Measurements from ENCODE around the gene EN2.

EN2 gene

GRCh38 chr7:155469311-155470185 lies 11.6 kb downstream of the EN2 start:
- Histone ChIP-seq H3K4me3 (ENCODE audit: low read length) (no peak overlapping the region), H3K27me3 (ENCODE audit: insufficient read depth, low read length) (peaks cover 100% of the 10 kb centered on the region), H3K27ac (ENCODE audit: low read length) (no peak overlapping the region)

DNA sequence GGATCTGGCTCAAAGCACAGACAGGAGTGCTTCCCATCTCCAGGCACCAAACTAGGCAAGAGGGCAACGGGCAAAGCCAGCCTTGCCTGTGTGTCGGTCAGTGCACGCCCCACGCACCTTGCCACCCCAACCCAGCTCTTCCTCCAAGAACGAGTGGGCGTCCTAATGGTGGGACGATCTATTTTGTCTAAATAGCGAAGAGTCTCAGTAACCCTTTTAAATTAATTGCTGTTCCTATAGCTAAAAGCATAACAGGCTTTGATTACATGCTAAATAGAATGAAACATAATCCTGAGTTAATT lies 12.2 kb downstream of the EN2 start:
- Histone ChIP-seq H3K27ac (ENCODE audit: low read length) (no peak overlapping the region), H3K4me1 (ENCODE audit: insufficient read depth, low read length) (peaks cover 25% of the 10 kb centered on the region), H3K4me3 (ENCODE audit: low read length) (no peak overlapping the region), H3K27me3 (ENCODE audit: insufficient read depth, low read length) (peaks cover 100% of the 10 kb centered on the region), H3K36me3 (ENCODE audit: insufficient read depth, low read depth, low read length) (no peaks in the 10 kb centered on the region), H3K9ac (ENCODE audit: low read depth, low read length) (no peak overlapping the region), H3K9me3 (ENCODE audit: insufficient read depth, low read depth, low read length) (peaks cover 3% of the 10 kb centered on the region)

More at GRCh38 chr7:155469311-155470185, 11.6 kb downstream of the EN2 start:
- no peaks in the 10 kb centered on the region for H3K36me3 ChIP-seq (ENCODE audit: insufficient read depth, low read depth, low read length)
- peaks cover 25% of the 10 kb centered on the region for H3K4me1 ChIP-seq (ENCODE audit: insufficient read depth, low read length)
- peaks cover 3% of the 10 kb centered on the region for H3K9me3 ChIP-seq (ENCODE audit: insufficient read depth, low read depth, low read length)
- no peak overlapping the region for H3K9ac ChIP-seq (ENCODE audit: low read depth, low read length)

DNA sequence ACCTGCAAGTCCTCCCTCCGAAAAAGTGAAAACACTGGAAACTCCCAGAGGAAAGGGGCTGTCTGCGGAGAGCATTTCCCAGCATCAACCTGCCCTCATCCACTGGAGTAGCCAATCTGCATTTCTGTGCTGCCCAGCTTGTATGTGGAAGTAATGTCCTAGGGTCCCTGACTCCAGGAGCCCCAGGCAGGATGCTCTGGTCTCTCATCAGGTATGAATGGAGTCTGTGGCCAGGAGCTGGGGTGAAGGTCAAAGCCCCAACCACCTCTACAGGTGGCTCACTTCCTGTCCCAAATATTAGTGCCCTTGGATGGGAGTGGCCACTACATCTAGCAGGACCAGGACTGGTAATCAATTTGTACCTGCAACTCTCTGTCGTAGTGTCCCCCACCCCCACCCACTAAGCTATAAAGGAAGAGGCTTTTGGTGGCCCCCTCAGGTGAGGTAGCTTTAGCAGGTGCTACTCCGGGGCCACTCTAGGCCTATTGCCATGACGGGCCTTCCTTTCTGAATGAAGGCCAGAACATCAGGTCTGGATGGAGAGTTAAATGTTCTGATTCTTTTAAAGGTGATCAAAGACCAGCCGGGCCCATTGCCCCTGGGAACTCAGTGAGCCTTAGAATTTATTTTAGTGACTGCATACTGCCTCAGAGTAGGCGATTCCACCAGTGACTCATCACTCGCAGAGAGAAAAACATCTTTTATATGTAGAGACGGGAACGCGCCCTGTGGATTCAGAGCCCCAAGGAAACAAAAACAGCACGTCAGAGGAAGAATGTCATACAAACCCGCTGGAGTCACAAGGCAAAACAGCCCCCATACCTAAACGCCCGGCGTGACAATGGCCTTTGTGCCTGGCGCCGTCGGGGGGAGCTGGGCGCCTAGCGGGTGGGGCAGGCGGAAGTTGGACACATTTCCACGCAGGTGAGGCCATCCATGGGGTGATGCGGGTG lies 13.0 kb downstream of the EN2 start:
- H3K4me3 ChIP-seq (ENCODE audit: low read length): no peak overlapping the region
- H3K27me3 ChIP-seq (ENCODE audit: insufficient read depth, low read length): peaks cover 100% of the 10 kb centered on the region
- peaks cover 25% of the 10 kb centered on the region for H3K4me1 ChIP-seq (ENCODE audit: insufficient read depth, low read length)
- peaks cover under 1% of the 10 kb centered on the region for H3K9me3 ChIP-seq (ENCODE audit: insufficient read depth, low read depth, low read length)
- H3K9ac ChIP-seq (ENCODE audit: low read depth, low read length): no peak overlapping the region
- H3K27ac ChIP-seq (ENCODE audit: low read length): no peak overlapping the region
- no peaks in the 10 kb centered on the region for H3K36me3 ChIP-seq (ENCODE audit: insufficient read depth, low read depth, low read length)

GRCh38 chr7:155471718-155472117 lies 13.8 kb downstream of the EN2 start:
- H3K36me3 ChIP-seq (ENCODE audit: insufficient read depth, low read depth, low read length): no peaks in the 10 kb centered on the region

DNA sequence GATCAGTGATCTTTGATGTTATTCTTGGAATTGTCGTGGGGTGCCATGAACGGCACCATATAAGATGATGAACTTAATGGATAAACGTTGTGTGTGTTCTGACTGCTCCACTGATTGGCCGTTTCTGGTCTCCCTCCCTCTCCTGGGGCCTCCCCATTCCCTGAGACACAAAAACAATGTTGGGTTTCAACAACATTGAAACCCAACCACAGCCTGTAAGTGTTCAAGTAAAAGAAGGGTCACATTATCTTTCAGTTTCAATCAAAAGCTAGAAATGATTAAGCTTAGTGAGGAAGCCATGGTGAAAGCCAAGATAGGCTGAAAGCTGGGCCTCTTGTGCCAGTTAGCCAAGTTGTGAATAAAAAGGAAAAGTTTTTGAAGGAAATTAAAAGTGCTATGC lies 19.5 kb downstream of the EN2 start:
- Histone ChIP-seq H3K4me1 (ENCODE audit: insufficient read depth, low read length) (peaks cover 6% of the 10 kb centered on the region; the same call in 1 of the 2 replicates), H3K36me3 (ENCODE audit: insufficient read depth, low read depth, low read length) (no peaks in the 10 kb centered on the region), H3K9ac (ENCODE audit: low read depth, low read length) (no peak overlapping the region), H3K27me3 (ENCODE audit: insufficient read depth, low read length) (peaks cover 85% of the 10 kb centered on the region), H3K27ac (ENCODE audit: low read length) (no peak overlapping the region), H3K4me3 (ENCODE audit: low read length) (no peak overlapping the region), H3K9me3 (ENCODE audit: insufficient read depth, low read depth, low read length) (no peaks in the 10 kb centered on the region)

More at GRCh38 chr7:155471718-155472117, 13.8 kb downstream of the EN2 start:
- Histone ChIP-seq H3K4me1 (ENCODE audit: insufficient read depth, low read length) (peaks cover 25% of the 10 kb centered on the region), H3K9ac (ENCODE audit: low read depth, low read length) (no peak overlapping the region), H3K4me3 (ENCODE audit: low read length) (no peak overlapping the region), H3K27ac (ENCODE audit: low read length) (no peak overlapping the region), H3K27me3 (ENCODE audit: insufficient read depth, low read length) (peaks cover 100% of the 10 kb centered on the region), H3K9me3 (ENCODE audit: insufficient read depth, low read depth, low read length) (no peaks in the 10 kb centered on the region; the same call in none of the 2 replicates)

- Histone ChIP-seq H3K27me3 (ENCODE audit: insufficient read depth, low read length) (peaks cover 77% of the 10 kb centered on the region), H3K9me3 (ENCODE audit: insufficient read depth, low read depth, low read length) (no peaks in the 10 kb centered on the region), H3K4me3 (ENCODE audit: low read length) (no peak overlapping the region), H3K36me3 (ENCODE audit: insufficient read depth, low read depth, low read length) (no peaks in the 10 kb centered on the region), H3K27ac (ENCODE audit: low read length) (no peak overlapping the region), H3K4me1 (ENCODE audit: insufficient read depth, low read length) (peaks cover 8% of the 10 kb centered on the region; the same call in 1 of the 2 replicates), H3K9ac (ENCODE audit: low read depth, low read length) (no peak overlapping the region)
Observed at GRCh38 chr7:155481764-155482163, 23.8 kb downstream of the EN2 start.

DNA sequence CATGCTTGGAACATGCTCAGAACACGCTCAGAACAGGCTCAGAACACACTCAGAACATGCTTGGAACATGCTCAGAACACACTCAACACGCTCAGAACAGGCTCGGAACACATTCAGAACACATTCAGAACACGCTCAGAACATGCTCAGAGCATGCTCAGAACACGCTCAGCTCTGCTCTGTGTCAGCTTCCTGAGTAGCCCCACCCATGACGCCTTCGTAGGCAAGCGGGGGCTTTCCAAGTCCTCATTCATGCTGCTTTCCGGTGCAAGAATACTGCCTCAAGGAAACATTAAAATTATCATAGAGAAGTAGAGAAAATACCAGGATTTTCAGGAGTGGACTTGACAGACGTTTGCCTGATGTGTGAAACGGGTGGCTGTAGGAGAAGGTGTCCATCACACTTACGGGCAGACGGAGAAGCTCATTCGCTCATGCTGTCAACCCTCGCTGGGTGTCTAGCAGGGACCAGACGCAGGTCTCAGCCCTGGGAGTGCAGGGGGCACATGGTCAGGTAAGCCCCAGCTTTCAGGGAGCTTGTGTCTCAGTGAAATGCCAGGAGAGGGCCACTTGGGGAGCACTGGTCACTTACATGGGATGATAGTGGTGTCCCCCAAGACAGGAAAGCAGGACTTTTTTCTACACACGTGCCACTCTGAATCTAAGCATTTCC lies 24.7 kb downstream of the EN2 start:
- H3K4me1 ChIP-seq (ENCODE audit: insufficient read depth, low read length): peaks cover 8% of the 10 kb centered on the region; the same call in 1 of the 2 replicates
- no peaks in the 10 kb centered on the region for H3K36me3 ChIP-seq (ENCODE audit: insufficient read depth, low read depth, low read length)
- H3K27me3 ChIP-seq (ENCODE audit: insufficient read depth, low read length): peaks cover 77% of the 10 kb centered on the region
- H3K27ac ChIP-seq (ENCODE audit: low read length): no peak overlapping the region
- H3K9me3 ChIP-seq (ENCODE audit: insufficient read depth, low read depth, low read length): no peaks in the 10 kb centered on the region
- H3K9ac ChIP-seq (ENCODE audit: low read depth, low read length): no peak overlapping the region
- peak overlapping the region; percentile 21; the same call in 1 of the 2 replicates for H3K4me3 ChIP-seq (ENCODE audit: low read length)

- Histone ChIP-seq H3K4me1 (ENCODE audit: insufficient read depth, low read length) (peaks cover 8% of the 10 kb centered on the region; the same call in 1 of the 2 replicates), H3K27ac (ENCODE audit: low read length) (no peak overlapping the region), H3K9me3 (ENCODE audit: insufficient read depth, low read depth, low read length) (no peaks in the 10 kb centered on the region), H3K4me3 (ENCODE audit: low read length) (peak overlapping the region; percentile 21; the same call in 1 of the 2 replicates), H3K36me3 (ENCODE audit: insufficient read depth, low read depth, low read length) (no peaks in the 10 kb centered on the region), H3K9ac (ENCODE audit: low read depth, low read length) (no peak overlapping the region), H3K27me3 (ENCODE audit: insufficient read depth, low read length) (peaks cover 77% of the 10 kb centered on the region)
Observed at GRCh38 chr7:155483245-155483644, 25.3 kb downstream of the EN2 start.

DNA sequence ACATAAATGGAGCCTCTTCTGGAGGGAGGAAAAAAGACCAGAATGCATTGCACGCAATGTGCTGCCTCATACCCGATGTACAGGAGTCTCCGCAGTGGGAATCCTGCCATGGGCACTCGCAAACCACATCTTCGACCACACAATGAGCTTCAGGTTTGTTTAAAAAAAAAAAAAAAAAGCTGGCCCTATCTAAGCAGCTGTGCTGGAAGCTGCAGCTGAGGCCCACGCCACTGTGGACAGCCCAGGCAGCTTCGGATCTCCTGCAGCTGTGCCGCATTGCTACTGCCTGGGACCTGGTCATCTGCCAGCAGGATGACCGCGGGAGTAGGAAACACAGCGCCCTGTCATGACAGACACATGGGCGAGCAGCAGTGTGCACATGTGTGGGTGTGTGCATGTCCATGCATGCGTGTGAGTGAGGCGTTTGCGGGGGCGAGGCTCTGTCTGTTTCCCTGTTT lies 26.0 kb downstream of the EN2 start:
- Histone ChIP-seq H3K9ac (ENCODE audit: low read depth, low read length) (no peak overlapping the region), H3K27me3 (ENCODE audit: insufficient read depth, low read length) (peaks cover 77% of the 10 kb centered on the region), H3K36me3 (ENCODE audit: insufficient read depth, low read depth, low read length) (no peaks in the 10 kb centered on the region), H3K9me3 (ENCODE audit: insufficient read depth, low read depth, low read length) (no peaks in the 10 kb centered on the region), H3K27ac (ENCODE audit: low read length) (no peak overlapping the region), H3K4me3 (ENCODE audit: low read length) (no peak overlapping the region), H3K4me1 (ENCODE audit: insufficient read depth, low read length) (peaks cover 8% of the 10 kb centered on the region; the same call in 1 of the 2 replicates)

- H3K9me3 ChIP-seq (ENCODE audit: insufficient read depth, low read depth, low read length): no peaks in the 10 kb centered on the region
- no peak overlapping the region for H3K9ac ChIP-seq (ENCODE audit: low read depth, low read length)
- peaks cover 8% of the 10 kb centered on the region; the same call in 1 of the 2 replicates for H3K4me1 ChIP-seq (ENCODE audit: insufficient read depth, low read length)
- H3K27ac ChIP-seq (ENCODE audit: low read length): no peak overlapping the region
- H3K27me3 ChIP-seq (ENCODE audit: insufficient read depth, low read length): peaks cover 81% of the 10 kb centered on the region
- no peaks in the 10 kb centered on the region for H3K36me3 ChIP-seq (ENCODE audit: insufficient read depth, low read depth, low read length)
- H3K4me3 ChIP-seq (ENCODE audit: low read length): no peak overlapping the region
Observed at GRCh38 chr7:155484483-155485399, 26.8 kb downstream of the EN2 start.
